GM12872 (cell line): ENCODE results near the gene PSENEN.

Experiments used
- CTCF ChIP-seq: IDR thresholded peaks from 3 replicates; pipeline ENCODE4 v1.5.1; 2011; ENCODE audit warnings: low read depth, mild to moderate bottlenecking, low read length, moderate library complexity; ENCODE audit not compliant: insufficient read depth

The PSENEN gene

GRCh38 chr19:35752746-35753350 is 7.4 kb downstream of the PSENEN start:
- TF ChIP-seq CTCF: no peak

GRCh38 chr19:35753634-35754369 is 8.4 kb downstream of the PSENEN start:
- no peak for TF ChIP-seq CTCF

- TF ChIP-seq CTCF: no peak
Measured at GRCh38 chr19:35754370-35755130, 9.1 kb downstream of the PSENEN start.

- no peak for TF ChIP-seq CTCF
Measured at GRCh38 chr19:35755131-35755549, 9.7 kb downstream of the PSENEN start.

- TF ChIP-seq CTCF: no peak
Measured at GRCh38 chr19:35755550-35756376, 10.3 kb downstream of the PSENEN start.

GRCh38 chr19:35756377-35757230 is 11.2 kb downstream of the PSENEN start, which contains the start of gene HSPB6:
Gene HSPB6, minus strand, starts transcription at chr19:35757029. Its CDS starts 21 bp downstream, at chr19:35757008.
- TF ChIP-seq CTCF: no peak
